ENCODE measurements around the gene TSPAN16. TPM values are rescaled to one million over a fixed set of nuclear protein-coding genes. Genes with fewer than 3 reads are reported as not detected.

The TSPAN16 gene
- total RNA-seq, 4 donors from 2014 or later = not detected

GRCh38 chr19:11291415-11291814 lies 4.5 kb upstream of the TSPAN16 start:
- Histone ChIP-seq H3K4me3 (no peak overlapping the region), H3K9me3 (no peaks in the 10 kb centered on the region), H3K4me1 (peaks cover 12% of the 10 kb centered on the region), H3K27me3 (no peaks in the 10 kb centered on the region), H3K36me3 (no peaks in the 10 kb centered on the region), H3K27ac (no peak overlapping the region)
- 91% methylated on average over 7 of the region's 7 CpGs for WGBS
- DNase-seq (ENCODE audit: low spot score in 2 of 2) = no peak
- TF ChIP-seq POLR2A (IDR thresholded peaks at IDR 0.05) (no peak), EP300 (IDR thresholded peaks at IDR 0.05) (no peak), POLR2AphosphoS5 (IDR thresholded peaks at IDR 0.05) (no peak), CTCF (IDR thresholded peaks at IDR 0.05) (no peak)

- Histone ChIP-seq H3K36me3 (no peaks in the 10 kb centered on the region), H3K4me1 (peaks cover 12% of the 10 kb centered on the region), H3K4me3 (no peak overlapping the region), H3K27ac (no peak overlapping the region), H3K27me3 (no peaks in the 10 kb centered on the region), H3K9me3 (no peaks in the 10 kb centered on the region)
- no peak for TF ChIP-seq EP300 (IDR thresholded peaks at IDR 0.05)
- no peak for TF ChIP-seq POLR2A (IDR thresholded peaks at IDR 0.05)
- DNase-seq (ENCODE audit: low spot score in 2 of 2) = no peak
- WGBS = 36% methylated on average over 1 of the region's 1 CpG
These were observed 4.0 kb upstream of the TSPAN16 start for GRCh38 chr19:11291991-11292390.

GRCh38 chr19:11293433-11294389 lies 2.2 kb upstream of the TSPAN16 start:
- WGBS = 4% methylated on average over 28 of the region's 41 CpGs
- H3K36me3 ChIP-seq = no peaks in the 10 kb centered on the region
- H3K9me3 ChIP-seq = no peaks in the 10 kb centered on the region
- peaks cover 12% of the 10 kb centered on the region for H3K4me1 ChIP-seq
- H3K27ac ChIP-seq = no peak overlapping the region
- no peaks in the 10 kb centered on the region for H3K27me3 ChIP-seq
- TF ChIP-seq POLR2AphosphoS5 (IDR thresholded peaks at IDR 0.05) (peak in 2 of 3 donors; percentile 84 to 91), CTCF (IDR thresholded peaks at IDR 0.05) (peak; percentile 99 to 100), EP300 (IDR thresholded peaks at IDR 0.05) (no peak)
- DNase-seq (ENCODE audit: low spot score in 2 of 2) = peak; percentile 97
- H3K4me3 ChIP-seq = peak overlapping the region; percentile 26

GRCh38 chr19:11295180-11295579 lies 780 bp upstream of the TSPAN16 start:
- Histone ChIP-seq H3K4me1 (peaks cover 12% of the 10 kb centered on the region), H3K27ac (no peak overlapping the region), H3K36me3 (no peaks in the 10 kb centered on the region), H3K9me3 (no peaks in the 10 kb centered on the region), H3K27me3 (no peaks in the 10 kb centered on the region), H3K4me3 (no peak overlapping the region)
- no peak for TF ChIP-seq POLR2A (IDR thresholded peaks at IDR 0.05)
- no peak for TF ChIP-seq POLR2AphosphoS5 (IDR thresholded peaks at IDR 0.05)
- no peak for TF ChIP-seq CTCF (IDR thresholded peaks at IDR 0.05)
- no peak for TF ChIP-seq EP300 (IDR thresholded peaks at IDR 0.05)
- DNase-seq (ENCODE audit: low spot score in 2 of 2) = no peak
- 80% methylated on average over 4 of the region's 4 CpGs for WGBS

- H3K4me3 ChIP-seq = no peak overlapping the region
- no peak for TF ChIP-seq POLR2AphosphoS5 (IDR thresholded peaks at IDR 0.05)
- no peak for TF ChIP-seq CTCF (IDR thresholded peaks at IDR 0.05)
- no peak for TF ChIP-seq EP300 (IDR thresholded peaks at IDR 0.05)
- TF ChIP-seq POLR2A (IDR thresholded peaks at IDR 0.05) = no peak
- no peaks in the 10 kb centered on the region for H3K36me3 ChIP-seq
- no peaks in the 10 kb centered on the region for H3K27me3 ChIP-seq
- H3K9me3 ChIP-seq = no peaks in the 10 kb centered on the region
- H3K4me1 ChIP-seq = peaks cover 12% of the 10 kb centered on the region
- H3K27ac ChIP-seq = no peak overlapping the region
- WGBS = 43% methylated on average over 7 of the region's 7 CpGs
- DNase-seq (ENCODE audit: low spot score in 2 of 2) = no peak
These were observed 304 bp downstream of the TSPAN16 start for GRCh38 chr19:11296264-11296663.

All from suprapubic skin (tissue), 4 donors.